ENCODE results near the gene HDC. TPM values are rescaled to one million over a fixed set of nuclear protein-coding genes. Genes with fewer than 3 reads are reported as not detected.

The HDC gene
- total RNA-seq, 1 experiment from 2014 or later, result not detected

DNA sequence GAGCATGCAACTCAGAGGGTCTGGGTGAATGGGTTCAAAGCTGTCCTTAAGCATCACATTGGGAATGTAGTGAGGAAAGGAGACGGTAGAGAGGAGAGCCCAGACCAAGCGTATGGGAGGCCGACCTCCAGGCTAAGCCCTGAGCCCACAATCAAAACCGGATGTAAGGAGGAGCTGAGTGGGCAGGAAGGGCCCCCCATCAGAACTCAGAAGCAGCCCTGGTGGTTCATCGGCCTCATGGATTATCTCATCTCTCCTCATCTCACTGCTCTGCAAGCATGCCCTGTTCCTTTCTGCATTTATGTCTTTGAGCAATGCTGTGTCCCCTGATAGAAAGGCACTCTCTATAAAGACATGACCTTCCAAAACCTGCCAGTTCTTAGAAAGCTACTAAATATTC, 6.2 kb downstream of the HDC start:
- in situ Hi-C loops (cut with HindIII; ENCODE audit: low pct_unique_long_range_greater_than_20kb, low sequenced_read_pairs), result no loop called here
- no peak for DNase-seq (ENCODE audit: low read depth)

DNA sequence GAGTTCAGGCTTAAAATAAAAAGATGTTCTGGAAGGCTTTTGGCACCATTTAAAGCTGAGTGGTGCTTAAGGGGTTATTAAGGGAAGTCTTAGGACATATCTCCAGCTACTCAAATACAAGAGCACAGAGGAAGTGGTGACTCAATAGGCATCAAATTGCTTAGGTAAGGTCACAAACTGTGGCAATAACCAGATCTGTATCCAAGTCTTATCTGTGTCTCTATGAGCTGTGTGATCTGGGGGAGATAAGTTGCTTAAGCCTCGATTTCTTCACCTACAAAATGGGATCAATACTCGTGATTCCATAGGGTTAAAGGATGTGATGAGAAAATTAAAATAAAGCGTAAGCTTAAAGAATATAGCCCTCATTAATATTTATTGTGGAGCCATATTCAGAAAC, 7.6 kb downstream of the HDC start:
- DNase-seq (ENCODE audit: low read depth), result no peak
- in situ Hi-C loops (cut with HindIII; ENCODE audit: low pct_unique_long_range_greater_than_20kb, low sequenced_read_pairs), result no loop called here

- in situ Hi-C loops (cut with HindIII; ENCODE audit: low pct_unique_long_range_greater_than_20kb, low sequenced_read_pairs), result no loop called here
- DNase-seq (ENCODE audit: low read depth), result no peak
These were observed 8.2 kb downstream of the HDC start for GRCh38 chr15:50257332-50257731.

GRCh38 chr15:50256188-50257041, 9.1 kb downstream of the HDC start:
- in situ Hi-C loops (cut with HindIII; ENCODE audit: low pct_unique_long_range_greater_than_20kb, low sequenced_read_pairs), result no loop called here
- peak; percentile 26 for DNase-seq (ENCODE audit: low read depth)

- no peak for DNase-seq (ENCODE audit: low read depth)
- in situ Hi-C loops (cut with HindIII; ENCODE audit: low pct_unique_long_range_greater_than_20kb, low sequenced_read_pairs), result no loop called here
These were observed 13.0 kb downstream of the HDC start for GRCh38 chr15:50252556-50252955.

DNA sequence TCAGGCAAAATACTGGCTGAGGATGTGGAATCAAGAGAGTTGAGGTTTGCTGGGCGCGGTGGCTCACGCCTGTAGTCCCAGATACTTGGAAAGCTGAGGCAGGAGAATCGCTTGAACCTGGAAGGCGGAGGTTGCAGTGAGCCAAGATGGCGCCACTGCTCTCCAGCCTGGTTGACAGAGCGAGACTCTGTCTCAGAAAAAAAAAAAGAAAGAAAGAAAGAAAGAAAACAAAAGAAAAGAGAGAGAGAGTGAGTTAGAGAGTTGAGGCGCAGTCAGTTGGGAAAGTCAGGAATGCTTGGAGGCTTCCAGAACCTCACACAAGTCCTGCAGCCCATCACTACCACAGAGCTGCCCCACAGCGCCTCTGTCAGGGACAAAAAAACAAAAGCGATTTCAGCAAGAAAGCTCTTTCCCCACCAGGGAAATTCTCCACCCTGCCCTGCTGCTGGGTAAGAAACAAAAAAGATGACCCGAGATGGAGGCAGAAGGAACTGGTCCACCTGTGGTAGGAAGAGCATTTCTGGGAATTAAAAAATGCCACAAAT, 13.8 kb downstream of the HDC start:
- no peak for DNase-seq (ENCODE audit: low read depth)
- in situ Hi-C loops (cut with HindIII; ENCODE audit: low pct_unique_long_range_greater_than_20kb, low sequenced_read_pairs), result no loop called here

DNA sequence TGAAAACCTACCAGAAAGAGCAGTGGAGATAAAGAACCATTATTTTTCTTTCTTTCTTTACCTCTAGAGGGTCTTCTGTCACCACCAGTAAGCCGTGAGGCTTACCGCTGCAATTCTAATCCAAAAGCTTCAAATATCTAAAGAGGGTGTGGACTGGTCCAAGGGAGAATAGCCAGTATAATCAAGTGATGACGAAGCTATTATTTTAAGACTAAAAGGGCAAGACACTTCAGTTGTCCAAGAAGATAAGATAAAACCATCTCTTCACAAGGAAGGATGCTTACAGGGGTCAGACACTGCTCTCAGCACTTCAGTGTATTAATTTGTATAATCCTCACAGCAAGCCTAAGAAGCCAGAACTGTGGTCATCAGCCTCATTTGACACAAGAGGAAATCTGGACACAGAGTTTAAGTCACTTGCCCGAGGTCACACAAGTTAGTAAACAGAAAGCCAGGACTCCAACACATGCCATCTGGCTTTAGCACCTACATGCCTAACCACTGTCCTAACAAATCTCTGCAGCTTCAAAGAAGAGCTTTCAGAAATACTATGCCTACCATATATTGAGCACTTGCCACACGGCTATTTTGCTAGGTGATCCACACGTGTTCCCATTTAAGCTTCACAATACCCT, 14.6 kb downstream of the HDC start:
- in situ Hi-C loops (cut with HindIII; ENCODE audit: low pct_unique_long_range_greater_than_20kb, low sequenced_read_pairs), result no loop called here
- no peak for DNase-seq (ENCODE audit: low read depth)

DNA sequence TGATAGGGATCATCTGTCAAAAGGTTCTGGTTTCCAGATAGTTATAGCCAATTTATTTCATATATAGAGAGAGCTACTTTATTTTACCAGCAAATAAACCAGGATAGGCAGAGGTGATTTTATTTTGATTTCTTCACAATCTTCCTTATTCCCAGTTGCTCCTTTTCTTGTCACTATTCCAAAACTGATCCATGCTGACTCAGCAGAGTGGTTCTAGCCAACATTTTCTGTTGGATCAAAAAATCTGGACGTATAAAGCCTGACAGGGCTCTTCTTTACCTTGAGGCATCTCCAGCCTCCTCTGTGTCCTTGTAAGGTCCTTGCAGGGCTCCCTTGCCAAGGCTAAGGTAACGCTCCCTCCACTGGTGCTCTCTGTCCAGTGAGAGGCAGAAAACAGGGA, 15.8 kb downstream of the HDC start:
- in situ Hi-C loops (cut with HindIII; ENCODE audit: low pct_unique_long_range_greater_than_20kb, low sequenced_read_pairs), result no loop called here
- no peak for DNase-seq (ENCODE audit: low read depth)

DNA sequence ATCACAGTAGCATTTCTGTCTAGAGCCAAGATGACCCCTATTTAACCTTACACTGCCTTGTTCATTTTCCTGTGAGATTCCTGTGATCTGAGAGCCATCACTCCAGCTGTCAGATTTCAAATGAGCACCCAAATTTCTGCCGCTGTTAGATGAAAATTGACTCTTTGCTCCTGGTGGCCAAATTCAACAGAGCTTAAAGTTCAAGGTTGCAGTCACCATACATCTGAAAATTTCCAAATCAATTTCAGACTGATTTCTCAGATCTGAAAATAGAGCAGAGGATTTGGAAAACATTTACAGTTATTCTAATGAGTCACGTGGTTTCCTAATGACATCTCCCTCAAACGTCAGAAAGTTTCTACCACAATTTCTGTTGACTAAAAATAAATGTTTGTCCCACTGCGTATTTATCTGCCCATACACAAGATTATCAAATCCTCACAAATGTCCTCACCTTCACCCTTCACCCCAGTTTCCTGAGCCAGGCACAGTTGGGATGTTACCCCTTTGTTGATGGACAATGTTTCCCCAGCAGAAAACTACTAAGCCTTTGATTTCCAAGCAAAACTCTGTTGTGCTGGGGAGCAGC, 16.4 kb downstream of the HDC start:
- in situ Hi-C loops (cut with HindIII; ENCODE audit: low pct_unique_long_range_greater_than_20kb, low sequenced_read_pairs), result no loop called here
- DNase-seq (ENCODE audit: low read depth), result no peak

DNA sequence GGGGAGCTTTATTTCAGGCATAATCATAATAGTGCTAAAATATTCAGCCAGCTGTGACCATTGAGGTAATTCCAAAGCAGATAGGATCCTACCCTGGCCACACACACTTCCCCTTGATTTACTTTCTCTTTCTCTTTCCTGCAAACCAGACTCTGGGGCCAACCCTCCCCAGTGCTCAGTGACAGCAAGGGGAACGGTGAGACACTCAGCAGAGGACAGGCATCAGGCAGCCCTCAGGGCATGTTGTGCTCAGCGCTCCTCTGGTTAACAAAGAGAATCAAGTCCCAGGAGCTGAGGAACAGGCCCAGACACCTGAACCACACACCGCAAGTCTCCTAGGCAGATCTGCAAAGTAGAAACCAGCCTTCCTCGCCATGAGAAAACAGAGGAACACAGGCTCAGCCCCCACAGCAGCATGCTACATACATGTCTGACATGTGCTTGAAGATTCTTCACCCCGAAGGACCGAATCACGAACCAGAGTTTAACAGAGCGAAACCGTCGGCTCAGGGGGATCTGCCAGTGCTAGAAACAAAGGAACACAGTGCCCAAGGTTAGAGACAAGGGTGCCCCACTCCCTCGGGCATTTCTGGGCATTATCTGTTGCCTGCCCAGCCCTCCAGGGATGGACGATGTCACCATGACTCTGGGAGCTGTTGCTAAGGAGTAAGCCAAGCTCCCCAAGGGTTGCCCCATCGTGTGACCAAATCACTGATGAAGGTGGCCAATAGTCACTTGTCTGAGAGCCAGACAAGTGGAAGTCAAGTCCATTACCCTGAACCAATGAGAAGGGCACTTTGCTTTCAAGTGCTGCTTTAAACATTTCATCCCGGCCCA, 17.5 kb downstream of the HDC start:
- in situ Hi-C loops (cut with HindIII; ENCODE audit: low pct_unique_long_range_greater_than_20kb, low sequenced_read_pairs), result no loop called here
- no peak for DNase-seq (ENCODE audit: low read depth)

- DNase-seq (ENCODE audit: low read depth), result no peak
- in situ Hi-C loops (cut with HindIII; ENCODE audit: low pct_unique_long_range_greater_than_20kb, low sequenced_read_pairs), result no loop called here
These were observed 18.9 kb downstream of the HDC start for GRCh38 chr15:50246631-50247030.

DNA sequence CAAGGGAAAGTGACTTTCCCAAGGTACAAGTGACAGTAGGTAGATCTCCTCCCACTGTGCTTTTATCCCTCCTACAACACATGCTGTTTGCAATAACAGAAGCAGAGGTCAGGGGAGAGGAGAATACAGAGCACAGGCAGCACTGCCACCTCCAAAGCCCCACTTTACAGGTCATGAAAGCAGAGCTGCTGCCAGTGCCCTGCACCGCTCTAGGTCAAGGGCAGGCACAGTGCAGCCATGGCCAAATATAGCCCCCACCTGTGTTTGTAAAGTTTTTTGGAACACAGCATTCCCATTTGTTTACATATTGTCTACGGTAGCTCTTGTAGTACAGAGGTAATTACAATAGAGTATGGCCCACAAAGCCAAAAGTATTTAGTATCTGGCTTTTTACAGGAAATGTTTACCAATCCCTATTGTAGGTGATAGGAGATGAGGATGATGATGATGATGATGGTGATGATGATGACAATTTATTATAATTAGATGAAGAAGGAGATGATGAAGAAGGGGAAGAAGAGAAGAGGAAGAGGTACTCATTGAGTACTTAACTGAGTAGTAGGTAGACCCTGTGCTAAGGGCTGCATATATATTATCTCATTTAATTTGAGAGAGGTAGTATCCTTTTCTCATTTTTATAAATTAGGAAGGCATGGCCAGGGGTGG, 20.4 kb downstream of the HDC start:
- DNase-seq (ENCODE audit: low read depth), result no peak
- in situ Hi-C loops (cut with HindIII; ENCODE audit: low pct_unique_long_range_greater_than_20kb, low sequenced_read_pairs), result no loop called here

DNA sequence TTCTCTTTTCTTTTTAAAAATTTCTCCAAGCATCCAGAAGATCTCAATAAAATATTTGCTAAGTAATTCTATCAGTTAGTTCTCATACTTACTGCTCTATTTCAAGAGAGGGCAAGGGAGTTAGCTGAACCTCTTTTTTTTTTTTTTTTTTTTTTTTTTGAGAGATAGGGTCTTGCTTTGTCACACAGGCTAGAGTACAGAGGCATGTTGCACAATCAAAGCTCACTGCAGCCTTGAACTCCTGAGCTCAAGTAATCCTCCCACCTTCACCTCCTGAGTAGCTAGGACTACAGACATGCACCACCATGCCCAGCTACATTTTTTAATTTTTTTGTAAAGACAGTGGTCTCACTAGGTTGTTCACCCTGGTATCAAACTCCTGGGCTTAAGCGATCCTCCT, 21.4 kb downstream of the HDC start:
- DNase-seq (ENCODE audit: low read depth), result no peak
- in situ Hi-C loops (cut with HindIII; ENCODE audit: low pct_unique_long_range_greater_than_20kb, low sequenced_read_pairs), result no loop called here

DNA sequence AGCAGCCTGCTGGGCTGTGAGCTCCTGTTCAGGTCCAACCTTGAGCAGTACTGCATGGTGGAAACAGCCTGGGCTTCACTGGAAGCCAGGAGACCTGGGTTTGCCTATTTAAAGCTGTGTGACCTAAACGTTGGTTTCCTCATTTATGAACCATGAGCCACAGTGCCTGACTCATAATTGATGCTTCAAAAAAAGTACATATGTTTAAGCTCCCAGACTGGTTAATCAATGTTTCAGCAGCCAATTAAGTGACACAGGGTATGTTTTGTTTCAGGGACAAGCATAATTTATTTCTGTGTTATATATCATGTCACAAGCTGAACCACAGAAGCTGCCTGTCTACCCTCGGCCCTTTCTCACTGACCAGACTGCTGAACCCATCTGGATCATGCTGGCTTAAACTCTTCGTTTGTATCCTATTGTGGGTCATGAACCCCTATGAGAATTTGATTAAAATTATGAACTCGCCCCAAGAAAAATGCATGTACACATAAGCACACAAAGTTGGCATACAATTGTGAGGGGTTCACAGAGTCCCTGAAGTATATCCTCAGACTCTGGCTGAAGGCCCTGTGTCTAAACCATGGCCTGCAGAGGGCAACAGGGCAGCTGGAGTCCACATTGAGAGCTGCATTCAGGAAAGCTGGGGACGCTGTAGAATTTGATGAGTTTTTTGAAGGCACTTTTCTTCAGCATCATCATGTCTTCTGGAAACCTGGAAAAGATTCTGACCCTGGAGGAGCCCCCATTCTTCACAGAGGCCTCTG, 23.7 kb downstream of the HDC start:
- DNase-seq (ENCODE audit: low read depth), result no peak
- in situ Hi-C loops (cut with HindIII; ENCODE audit: low pct_unique_long_range_greater_than_20kb, low sequenced_read_pairs), result no loop called here

DNA sequence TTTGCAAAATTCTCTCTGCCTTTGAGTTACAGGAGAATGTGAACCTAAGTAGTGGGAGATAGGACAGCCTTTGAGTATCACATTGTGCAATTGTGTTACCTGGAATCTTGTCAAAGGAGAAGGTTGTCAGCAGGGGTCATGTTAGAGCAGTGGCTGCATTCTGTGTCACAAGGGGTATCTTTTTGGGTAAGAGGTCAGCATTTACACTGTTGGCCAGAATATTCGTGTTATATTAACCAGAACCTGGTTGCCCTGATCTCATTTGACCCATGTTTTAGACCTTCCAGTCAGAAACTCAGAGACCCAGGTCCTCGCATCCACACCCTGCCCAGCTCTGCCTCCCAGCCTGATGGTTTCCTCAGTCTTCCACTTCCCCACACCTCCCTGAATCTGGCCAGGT, 27.3 kb downstream of the HDC start:
- in situ Hi-C loops (cut with HindIII; ENCODE audit: low pct_unique_long_range_greater_than_20kb, low sequenced_read_pairs), result no loop called here
- DNase-seq (ENCODE audit: low read depth), result no peak

DNA sequence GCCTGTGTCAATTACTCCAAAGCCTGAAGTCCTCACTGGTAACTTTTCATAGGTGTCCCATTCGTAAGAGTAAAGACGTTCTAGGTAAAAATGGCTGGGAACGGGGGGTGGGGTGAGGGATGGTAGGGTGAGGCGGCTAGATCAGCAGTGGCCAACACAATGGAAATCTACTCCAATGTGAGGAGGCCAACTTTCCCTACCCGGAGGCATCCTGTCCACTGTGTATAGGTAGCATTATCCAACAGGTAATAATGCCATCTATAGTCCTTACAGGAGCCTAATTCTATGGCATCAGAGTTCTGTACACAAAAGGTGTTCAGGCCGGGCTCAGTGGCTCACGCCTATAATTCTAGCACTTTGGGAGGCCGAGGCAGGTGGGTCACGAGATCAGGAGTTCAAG, 29.1 kb downstream of the HDC start:
- DNase-seq (ENCODE audit: low read depth), result no peak
- in situ Hi-C loops (cut with HindIII; ENCODE audit: low pct_unique_long_range_greater_than_20kb, low sequenced_read_pairs), result no loop called here

- in situ Hi-C loops (cut with HindIII; ENCODE audit: low pct_unique_long_range_greater_than_20kb, low sequenced_read_pairs), result no loop called here
- DNase-seq (ENCODE audit: low read depth), result no peak
These were observed 29.7 kb downstream of the HDC start for GRCh38 chr15:50235794-50236193.
